Measurements from ENCODE around the gene TWF1. TPM values are rescaled to one million over a fixed set of nuclear protein-coding genes. Genes with fewer than 3 reads are reported as not detected.

The TWF1 gene
- total RNA-seq, 1 donor from 2014 or later: 90.3 TPM

Other genes with a start within 250 kb of the TWF1 start
- gene PUS7L, start 47.5 kb downstream of the TWF1 start, total RNA-seq: 11.6 TPM
- gene IRAK4, start 47.4 kb downstream of the TWF1 start, total RNA-seq: 22.6 TPM
- gene TMEM117, start 29.8 kb upstream of the TWF1 start, total RNA-seq: 12.0 TPM

Data from mucosa of gallbladder (tissue), 1 donor.